Brain microvascular endothelial cell (primary cell): ENCODE results near the gene ZNF503.

Source experiments
- DNase-seq: peaks from one replicate; pipeline ENCODE4 v3.0.0-alpha.2; 2020
- H3K27ac ChIP-seq: fragments of 250-450 bp; sonication (Bioruptor Pico); 2 replicates; pipeline ENCODE4 v1.5.1; 2020; ENCODE audit warnings: mild to moderate bottlenecking, moderate library complexity
- H3K27me3 ChIP-seq: fragments of 250-450 bp; sonication (Bioruptor Pico); replicated peaks from 2 replicates; pipeline ENCODE4 v1.5.1; 2020; ENCODE audit warnings: mild to moderate bottlenecking
- H3K36me3 ChIP-seq: fragments of 250-450 bp; sonication (Bioruptor Pico); replicated peaks from 2 replicates; pipeline ENCODE4 v1.5.1; 2020; ENCODE audit warnings: mild to moderate bottlenecking
- H3K4me3 ChIP-seq: 2 replicates; pipeline ENCODE4 v1.5.1; 2011; ENCODE audit warnings: low read depth, mild to moderate bottlenecking, control low read depth, low read length, moderate library complexity
- CTCF ChIP-seq: IDR thresholded peaks from 2 replicates; pipeline ENCODE4 v1.5.1; 2011; ENCODE audit warnings: low read depth, mild to moderate bottlenecking, moderate library complexity, low read length, control low read depth, inconsistent platforms; ENCODE audit errors: missing control alignments
- in situ Hi-C: cut with HindIII; loops from 2 replicates; pipeline ENCODE4 v1.10.0; 2017; ENCODE audit warnings: low sequenced_read_pairs, low pct_ligation_motif_present

ZNF503 gene

GRCh38 chr10:75446508-75446907 lies 44.9 kb upstream of the ZNF503 start:
- in situ Hi-C loops: no loop called here
- TF ChIP-seq CTCF: no peak
- no peak for DNase-seq
- Histone ChIP-seq H3K27me3 (no peaks in the 10 kb centered on the region), H3K27ac (no peak overlapping the region), H3K4me3 (no peak overlapping the region), H3K36me3 (no peaks in the 10 kb centered on the region)

GRCh38 chr10:75444781-75445386 lies 43.3 kb upstream of the ZNF503 start:
- Histone ChIP-seq H3K36me3 (no peaks in the 10 kb centered on the region), H3K27ac (no peak overlapping the region), H3K27me3 (no peaks in the 10 kb centered on the region), H3K4me3 (no peak overlapping the region)
- DNase-seq: peak; percentile 2
- in situ Hi-C loops: no loop called here
- no peak for TF ChIP-seq CTCF

- no peak for TF ChIP-seq CTCF
- H3K27me3 ChIP-seq: no peaks in the 10 kb centered on the region
- no peaks in the 10 kb centered on the region for H3K36me3 ChIP-seq
- no peak overlapping the region for H3K4me3 ChIP-seq
- in situ Hi-C loops: no loop called here
- H3K27ac ChIP-seq: no peak overlapping the region
- no peak for DNase-seq
Observed at GRCh38 chr10:75443362-75443761, 41.8 kb upstream of the ZNF503 start.

- in situ Hi-C loops: no loop called here
- no peak for DNase-seq
Observed at GRCh38 chr10:75441682-75442081, 40.1 kb upstream of the ZNF503 start.

GRCh38 chr10:75441196-75441595 lies 39.6 kb upstream of the ZNF503 start:
- no peak for TF ChIP-seq CTCF
- no peak overlapping the region for H3K4me3 ChIP-seq
- H3K27ac ChIP-seq: no peak overlapping the region
- H3K27me3 ChIP-seq: no peaks in the 10 kb centered on the region
- DNase-seq: no peak
- no peaks in the 10 kb centered on the region for H3K36me3 ChIP-seq
- in situ Hi-C loops: no loop called here

More at GRCh38 chr10:75441682-75442081, 40.1 kb upstream of the ZNF503 start:
- Histone ChIP-seq H3K27ac (no peak overlapping the region), H3K4me3 (no peak overlapping the region), H3K27me3 (no peaks in the 10 kb centered on the region), H3K36me3 (no peaks in the 10 kb centered on the region)
- TF ChIP-seq CTCF: no peak

- Histone ChIP-seq H3K36me3 (no peaks in the 10 kb centered on the region), H3K27me3 (no peaks in the 10 kb centered on the region), H3K27ac (no peak overlapping the region), H3K4me3 (no peak overlapping the region)
- no peak for TF ChIP-seq CTCF
- DNase-seq: no peak
- in situ Hi-C loops: no loop called here
Observed at GRCh38 chr10:75440271-75440793, 38.8 kb upstream of the ZNF503 start.
